Measurements from ENCODE around the gene ZNF226. TPM values are rescaled to one million over a fixed set of nuclear protein-coding genes. Genes with fewer than 3 reads are reported as not detected.

ZNF226 gene
- total and polyA plus RNA-seq, 9 of the 15 experiments (the other 6 are each of a cell fraction or from before 2014, with no cell fraction given): 6.2 to 19.4 (median 9.3) TPM

GRCh38 chr19:44163789-44164188 is 1.1 kb upstream of the ZNF226 start (continued):
- TF ChIP-seq, protein P1, sequence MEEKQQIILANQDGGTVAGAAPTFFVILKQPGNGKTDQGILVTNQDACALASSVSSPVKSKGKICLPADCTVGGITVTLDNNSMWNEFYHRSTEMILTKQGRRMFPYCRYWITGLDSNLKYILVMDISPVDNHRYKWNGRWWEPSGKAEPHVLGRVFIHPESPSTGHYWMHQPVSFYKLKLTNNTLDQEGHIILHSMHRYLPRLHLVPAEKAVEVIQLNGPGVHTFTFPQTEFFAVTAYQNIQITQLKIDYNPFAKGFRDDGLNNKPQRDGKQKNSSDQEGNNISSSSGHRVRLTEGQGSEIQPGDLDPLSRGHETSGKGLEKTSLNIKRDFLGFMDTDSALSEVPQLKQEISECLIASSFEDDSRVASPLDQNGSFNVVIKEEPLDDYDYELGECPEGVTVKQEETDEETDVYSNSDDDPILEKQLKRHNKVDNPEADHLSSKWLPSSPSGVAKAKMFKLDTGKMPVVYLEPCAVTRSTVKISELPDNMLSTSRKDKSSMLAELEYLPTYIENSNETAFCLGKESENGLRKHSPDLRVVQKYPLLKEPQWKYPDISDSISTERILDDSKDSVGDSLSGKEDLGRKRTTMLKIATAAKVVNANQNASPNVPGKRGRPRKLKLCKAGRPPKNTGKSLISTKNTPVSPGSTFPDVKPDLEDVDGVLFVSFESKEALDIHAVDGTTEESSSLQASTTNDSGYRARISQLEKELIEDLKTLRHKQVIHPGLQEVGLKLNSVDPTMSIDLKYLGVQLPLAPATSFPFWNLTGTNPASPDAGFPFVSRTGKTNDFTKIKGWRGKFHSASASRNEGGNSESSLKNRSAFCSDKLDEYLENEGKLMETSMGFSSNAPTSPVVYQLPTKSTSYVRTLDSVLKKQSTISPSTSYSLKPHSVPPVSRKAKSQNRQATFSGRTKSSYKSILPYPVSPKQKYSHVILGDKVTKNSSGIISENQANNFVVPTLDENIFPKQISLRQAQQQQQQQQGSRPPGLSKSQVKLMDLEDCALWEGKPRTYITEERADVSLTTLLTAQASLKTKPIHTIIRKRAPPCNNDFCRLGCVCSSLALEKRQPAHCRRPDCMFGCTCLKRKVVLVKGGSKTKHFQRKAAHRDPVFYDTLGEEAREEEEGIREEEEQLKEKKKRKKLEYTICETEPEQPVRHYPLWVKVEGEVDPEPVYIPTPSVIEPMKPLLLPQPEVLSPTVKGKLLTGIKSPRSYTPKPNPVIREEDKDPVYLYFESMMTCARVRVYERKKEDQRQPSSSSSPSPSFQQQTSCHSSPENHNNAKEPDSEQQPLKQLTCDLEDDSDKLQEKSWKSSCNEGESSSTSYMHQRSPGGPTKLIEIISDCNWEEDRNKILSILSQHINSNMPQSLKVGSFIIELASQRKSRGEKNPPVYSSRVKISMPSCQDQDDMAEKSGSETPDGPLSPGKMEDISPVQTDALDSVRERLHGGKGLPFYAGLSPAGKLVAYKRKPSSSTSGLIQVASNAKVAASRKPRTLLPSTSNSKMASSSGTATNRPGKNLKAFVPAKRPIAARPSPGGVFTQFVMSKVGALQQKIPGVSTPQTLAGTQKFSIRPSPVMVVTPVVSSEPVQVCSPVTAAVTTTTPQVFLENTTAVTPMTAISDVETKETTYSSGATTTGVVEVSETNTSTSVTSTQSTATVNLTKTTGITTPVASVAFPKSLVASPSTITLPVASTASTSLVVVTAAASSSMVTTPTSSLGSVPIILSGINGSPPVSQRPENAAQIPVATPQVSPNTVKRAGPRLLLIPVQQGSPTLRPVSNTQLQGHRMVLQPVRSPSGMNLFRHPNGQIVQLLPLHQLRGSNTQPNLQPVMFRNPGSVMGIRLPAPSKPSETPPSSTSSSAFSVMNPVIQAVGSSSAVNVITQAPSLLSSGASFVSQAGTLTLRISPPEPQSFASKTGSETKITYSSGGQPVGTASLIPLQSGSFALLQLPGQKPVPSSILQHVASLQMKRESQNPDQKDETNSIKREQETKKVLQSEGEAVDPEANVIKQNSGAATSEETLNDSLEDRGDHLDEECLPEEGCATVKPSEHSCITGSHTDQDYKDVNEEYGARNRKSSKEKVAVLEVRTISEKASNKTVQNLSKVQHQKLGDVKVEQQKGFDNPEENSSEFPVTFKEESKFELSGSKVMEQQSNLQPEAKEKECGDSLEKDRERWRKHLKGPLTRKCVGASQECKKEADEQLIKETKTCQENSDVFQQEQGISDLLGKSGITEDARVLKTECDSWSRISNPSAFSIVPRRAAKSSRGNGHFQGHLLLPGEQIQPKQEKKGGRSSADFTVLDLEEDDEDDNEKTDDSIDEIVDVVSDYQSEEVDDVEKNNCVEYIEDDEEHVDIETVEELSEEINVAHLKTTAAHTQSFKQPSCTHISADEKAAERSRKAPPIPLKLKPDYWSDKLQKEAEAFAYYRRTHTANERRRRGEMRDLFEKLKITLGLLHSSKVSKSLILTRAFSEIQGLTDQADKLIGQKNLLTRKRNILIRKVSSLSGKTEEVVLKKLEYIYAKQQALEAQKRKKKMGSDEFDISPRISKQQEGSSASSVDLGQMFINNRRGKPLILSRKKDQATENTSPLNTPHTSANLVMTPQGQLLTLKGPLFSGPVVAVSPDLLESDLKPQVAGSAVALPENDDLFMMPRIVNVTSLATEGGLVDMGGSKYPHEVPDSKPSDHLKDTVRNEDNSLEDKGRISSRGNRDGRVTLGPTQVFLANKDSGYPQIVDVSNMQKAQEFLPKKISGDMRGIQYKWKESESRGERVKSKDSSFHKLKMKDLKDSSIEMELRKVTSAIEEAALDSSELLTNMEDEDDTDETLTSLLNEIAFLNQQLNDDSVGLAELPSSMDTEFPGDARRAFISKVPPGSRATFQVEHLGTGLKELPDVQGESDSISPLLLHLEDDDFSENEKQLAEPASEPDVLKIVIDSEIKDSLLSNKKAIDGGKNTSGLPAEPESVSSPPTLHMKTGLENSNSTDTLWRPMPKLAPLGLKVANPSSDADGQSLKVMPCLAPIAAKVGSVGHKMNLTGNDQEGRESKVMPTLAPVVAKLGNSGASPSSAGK (IDR thresholded peaks at IDR 0.05): no peak
- no peak for TF ChIP-seq ZNF696 (CRISPR knock-in tag; conservative IDR thresholded peaks at IDR 0.05)
- TF ChIP-seq ZNF311 (CRISPR knock-in tag; IDR thresholded peaks at IDR 0.05): no peak
- no peak for TF ChIP-seq NFYB (IDR thresholded peaks at IDR 0.05; ENCODE audit: extremely low read depth, insufficient read length)
- no peak for TF ChIP-seq PHB2 (IDR thresholded peaks at IDR 0.05; ENCODE audit: low read depth)
- no peak for TF ChIP-seq RBM14 (IDR thresholded peaks at IDR 0.05; ENCODE audit: borderline replicate concordance, insufficient read depth, low read depth, low read length)
- TF ChIP-seq PHTF2 (CRISPR knock-in tag; IDR thresholded peaks at IDR 0.05): no peak
- TF ChIP-seq FUS (optimal IDR thresholded peaks at IDR 0.05; ENCODE audit: low read depth, low read length): no peak
- no peak for TF ChIP-seq ZNF707 (CRISPR knock-in tag; conservative IDR thresholded peaks at IDR 0.05)
